ENCODE results near the gene MACROD2.

GRCh38 chr20:15616626-15617025 lies 1621.3 kb downstream of the MACROD2 start:
- TF ChIP-seq, protein P1, sequence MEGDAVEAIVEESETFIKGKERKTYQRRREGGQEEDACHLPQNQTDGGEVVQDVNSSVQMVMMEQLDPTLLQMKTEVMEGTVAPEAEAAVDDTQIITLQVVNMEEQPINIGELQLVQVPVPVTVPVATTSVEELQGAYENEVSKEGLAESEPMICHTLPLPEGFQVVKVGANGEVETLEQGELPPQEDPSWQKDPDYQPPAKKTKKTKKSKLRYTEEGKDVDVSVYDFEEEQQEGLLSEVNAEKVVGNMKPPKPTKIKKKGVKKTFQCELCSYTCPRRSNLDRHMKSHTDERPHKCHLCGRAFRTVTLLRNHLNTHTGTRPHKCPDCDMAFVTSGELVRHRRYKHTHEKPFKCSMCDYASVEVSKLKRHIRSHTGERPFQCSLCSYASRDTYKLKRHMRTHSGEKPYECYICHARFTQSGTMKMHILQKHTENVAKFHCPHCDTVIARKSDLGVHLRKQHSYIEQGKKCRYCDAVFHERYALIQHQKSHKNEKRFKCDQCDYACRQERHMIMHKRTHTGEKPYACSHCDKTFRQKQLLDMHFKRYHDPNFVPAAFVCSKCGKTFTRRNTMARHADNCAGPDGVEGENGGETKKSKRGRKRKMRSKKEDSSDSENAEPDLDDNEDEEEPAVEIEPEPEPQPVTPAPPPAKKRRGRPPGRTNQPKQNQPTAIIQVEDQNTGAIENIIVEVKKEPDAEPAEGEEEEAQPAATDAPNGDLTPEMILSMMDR (IDR thresholded peaks at IDR 0.05), result no peak
- no peak for TF ChIP-seq ZFX (IDR thresholded peaks at IDR 0.05; ENCODE audit: borderline replicate concordance)
